Measurements from ENCODE around the gene RABGAP1.

RABGAP1 gene

DNA sequence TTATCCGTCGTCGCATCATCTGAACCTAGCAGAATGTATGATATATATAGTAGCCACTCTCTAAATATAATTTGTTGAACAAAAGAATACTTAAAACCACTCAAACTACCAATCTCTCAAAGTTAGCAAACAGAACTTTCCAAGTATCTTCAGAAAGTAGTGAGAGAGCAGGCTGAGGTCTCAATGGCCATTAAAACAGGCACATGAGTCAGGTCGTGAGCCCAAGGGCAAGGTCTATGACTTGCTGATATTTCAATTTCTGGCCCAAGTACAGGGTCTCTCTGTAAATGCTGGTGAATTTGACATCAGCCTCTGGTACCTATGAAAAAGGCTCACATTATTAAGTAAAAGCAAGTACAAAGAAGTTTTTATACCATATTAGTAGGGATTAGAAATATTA is 187.8 kb downstream of the RABGAP1 start:
- H3K4me3 ChIP-seq (ENCODE audit: low read length): no peak overlapping the region
- TF ChIP-seq, protein P1, sequence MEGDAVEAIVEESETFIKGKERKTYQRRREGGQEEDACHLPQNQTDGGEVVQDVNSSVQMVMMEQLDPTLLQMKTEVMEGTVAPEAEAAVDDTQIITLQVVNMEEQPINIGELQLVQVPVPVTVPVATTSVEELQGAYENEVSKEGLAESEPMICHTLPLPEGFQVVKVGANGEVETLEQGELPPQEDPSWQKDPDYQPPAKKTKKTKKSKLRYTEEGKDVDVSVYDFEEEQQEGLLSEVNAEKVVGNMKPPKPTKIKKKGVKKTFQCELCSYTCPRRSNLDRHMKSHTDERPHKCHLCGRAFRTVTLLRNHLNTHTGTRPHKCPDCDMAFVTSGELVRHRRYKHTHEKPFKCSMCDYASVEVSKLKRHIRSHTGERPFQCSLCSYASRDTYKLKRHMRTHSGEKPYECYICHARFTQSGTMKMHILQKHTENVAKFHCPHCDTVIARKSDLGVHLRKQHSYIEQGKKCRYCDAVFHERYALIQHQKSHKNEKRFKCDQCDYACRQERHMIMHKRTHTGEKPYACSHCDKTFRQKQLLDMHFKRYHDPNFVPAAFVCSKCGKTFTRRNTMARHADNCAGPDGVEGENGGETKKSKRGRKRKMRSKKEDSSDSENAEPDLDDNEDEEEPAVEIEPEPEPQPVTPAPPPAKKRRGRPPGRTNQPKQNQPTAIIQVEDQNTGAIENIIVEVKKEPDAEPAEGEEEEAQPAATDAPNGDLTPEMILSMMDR (conservative IDR thresholded peaks at IDR 0.05; ENCODE audit: low read depth, low read length): no peak
- DNase-seq (ENCODE audit: low read depth): no peak

DNA sequence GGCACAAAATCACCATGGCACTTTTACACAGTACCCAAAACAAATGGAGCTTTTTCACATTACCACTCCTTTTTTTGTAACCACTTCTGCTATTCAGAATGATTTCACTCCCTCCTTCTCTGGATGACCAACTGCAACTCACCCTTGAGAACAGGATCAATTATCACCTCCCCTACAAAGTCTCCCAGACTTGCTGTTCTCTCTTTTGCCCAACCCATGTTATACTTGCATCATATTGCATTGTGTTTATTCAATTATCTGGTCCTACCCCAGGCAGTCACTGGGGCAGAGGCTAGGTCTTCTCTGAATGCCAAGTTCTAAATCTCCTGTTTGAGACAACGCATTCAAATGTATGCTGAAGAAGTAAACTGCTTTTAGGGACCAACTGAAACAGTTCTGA is 188.6 kb downstream of the RABGAP1 start:
- H3K4me3 ChIP-seq (ENCODE audit: low read length): no peak overlapping the region
- TF ChIP-seq, protein P1 (conservative IDR thresholded peaks at IDR 0.05; ENCODE audit: low read depth, low read length): no peak
- DNase-seq (ENCODE audit: low read depth): no peak

DNA sequence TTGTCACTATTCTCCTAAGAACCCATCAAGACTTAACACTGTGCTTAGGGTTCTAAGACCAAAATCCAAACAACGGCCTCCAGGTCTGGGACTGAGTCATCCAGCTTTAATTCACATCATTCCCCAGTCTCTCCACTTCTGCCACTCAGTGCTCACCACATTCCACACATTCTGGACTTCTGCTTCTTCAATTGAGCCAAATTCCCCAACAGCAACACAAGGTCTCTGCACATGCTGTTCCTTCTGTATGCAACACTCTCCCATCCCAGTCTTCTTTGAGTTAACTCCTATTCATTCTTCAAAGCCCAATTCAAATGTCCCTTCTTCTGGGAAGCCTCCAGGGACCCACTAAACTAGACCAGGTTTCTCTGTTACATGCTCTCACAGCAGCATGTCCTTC is 190.4 kb downstream of the RABGAP1 start:
- peak; percentile 41 for DNase-seq (ENCODE audit: low read depth)
- TF ChIP-seq, protein P1 (conservative IDR thresholded peaks at IDR 0.05; ENCODE audit: low read depth, low read length): no peak
- H3K4me3 ChIP-seq (ENCODE audit: low read length): no peak overlapping the region

DNA sequence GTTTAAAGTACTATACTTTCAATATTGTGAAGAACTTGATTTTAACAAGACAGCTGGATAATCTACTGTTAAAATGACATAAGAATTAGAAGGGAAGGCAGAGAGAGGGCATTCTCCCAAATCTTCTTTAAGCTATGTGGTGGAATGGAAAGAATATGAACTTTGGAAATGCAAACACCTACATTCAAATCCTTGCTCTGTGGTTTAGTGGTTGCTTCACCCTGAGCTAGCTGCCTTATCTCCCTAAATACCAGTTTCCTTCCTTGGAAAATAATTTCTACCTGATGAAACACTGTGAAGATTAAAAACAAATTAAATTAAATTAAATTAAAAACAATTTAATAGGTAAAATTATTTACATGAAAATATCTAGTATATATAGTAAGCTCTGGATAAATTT is 191.2 kb downstream of the RABGAP1 start:
- H3K4me3 ChIP-seq (ENCODE audit: low read length): no peak overlapping the region
- DNase-seq (ENCODE audit: low read depth): no peak
- TF ChIP-seq, protein P1 (conservative IDR thresholded peaks at IDR 0.05; ENCODE audit: low read depth, low read length): no peak

DNA sequence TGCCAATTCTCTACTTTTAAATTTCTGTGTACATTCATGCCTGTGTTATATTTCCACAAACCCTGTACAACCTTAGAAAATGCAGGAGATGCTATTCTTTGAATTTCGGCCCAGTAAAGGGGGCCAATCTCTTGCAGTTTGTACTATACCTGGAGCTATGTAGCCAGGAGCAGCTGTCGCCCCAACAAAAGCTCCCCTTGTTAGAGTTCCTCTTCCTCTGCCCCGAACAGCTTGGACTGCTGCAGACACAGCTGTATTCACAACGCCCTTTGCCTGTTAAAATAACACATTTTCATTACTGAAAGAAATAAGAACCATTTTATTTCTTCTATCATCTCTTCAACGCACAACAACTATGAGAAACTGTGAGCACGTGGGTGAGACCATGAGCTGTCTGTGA is 191.9 kb downstream of the RABGAP1 start:
- H3K4me3 ChIP-seq (ENCODE audit: low read length): no peak overlapping the region
- no peak for DNase-seq (ENCODE audit: low read depth)
- TF ChIP-seq, protein P1 (conservative IDR thresholded peaks at IDR 0.05; ENCODE audit: low read depth, low read length): no peak

DNA sequence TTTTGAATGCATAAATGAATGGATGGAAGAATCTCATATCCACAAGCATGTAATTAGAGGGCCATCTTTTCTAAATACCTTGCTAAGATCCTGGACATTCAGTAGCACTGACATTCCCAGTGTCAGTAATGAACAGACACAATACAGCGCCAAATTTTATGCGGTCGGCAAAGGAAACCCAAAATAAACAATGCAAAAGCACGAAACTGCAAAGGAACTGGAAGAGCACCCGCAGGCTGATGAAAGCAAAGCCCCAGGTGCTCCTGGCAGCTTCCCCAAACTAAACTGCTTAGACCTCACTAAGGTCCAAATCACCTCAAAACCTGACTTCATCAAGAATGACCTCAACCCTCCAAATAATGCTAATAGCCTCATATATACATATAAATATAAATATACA is 194.6 kb downstream of the RABGAP1 start:
- TF ChIP-seq, protein P1 (conservative IDR thresholded peaks at IDR 0.05; ENCODE audit: low read depth, low read length): no peak
- no peak overlapping the region for H3K4me3 ChIP-seq (ENCODE audit: low read length)
- no peak for DNase-seq (ENCODE audit: low read depth)

DNA sequence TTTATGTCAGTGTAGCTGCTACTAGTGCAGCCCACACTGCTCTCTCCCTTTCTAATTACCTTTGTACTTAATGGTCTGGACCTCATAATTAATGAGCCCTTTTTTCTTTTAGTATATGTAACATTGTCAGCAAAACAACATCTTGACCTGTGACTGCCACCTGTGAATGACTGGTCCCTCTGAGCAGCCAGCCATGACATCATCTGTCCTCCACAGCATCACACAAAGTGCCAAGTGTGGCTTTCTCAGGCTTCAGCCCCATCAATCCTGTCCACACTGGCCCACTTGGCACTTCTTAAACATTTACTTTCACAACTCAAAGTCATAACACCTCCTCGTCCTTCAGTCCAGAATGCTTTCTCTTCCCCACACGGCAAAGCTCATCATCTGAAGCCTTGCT is 197.3 kb downstream of the RABGAP1 start:
- DNase-seq (ENCODE audit: low read depth): no peak
- TF ChIP-seq, protein P1 (conservative IDR thresholded peaks at IDR 0.05; ENCODE audit: low read depth, low read length): no peak
- H3K4me3 ChIP-seq (ENCODE audit: low read length): no peak overlapping the region

Data from retinal pigment epithelial cell (primary cell).